Smooth muscle cell of the umbilical artery (primary cell): ENCODE results near the gene TEKT2. TPM values are rescaled to one million over a fixed set of nuclear protein-coding genes. Genes with fewer than 3 reads are reported as not detected.

ENCODE experiments used
- total RNA-seq: library from RNA; depleted of rRNA; stranded (reverse); fragments of >200 nt; gene quantifications from 2 replicates; pipeline ENCODE4 v1.2.3, GENCODE V29; 2014

Gene TEKT2
- total RNA-seq, result not detected in 2 replicates

GRCh38 chr1:36083635-36084496 lies at the start of gene TEKT2:
Gene TEKT2, plus strand, starts transcription at chr1:36084094. Its CDS starts 828 bp downstream, at chr1:36084922.

GRCh38 chr1:36088577-36089392 lies 4.9 kb downstream of the TEKT2 start, which contains the start of gene ADPRS:
Gene ADPRS, plus strand, starts transcription at chr1:36088892. Its CDS starts 13 bp downstream, at chr1:36088905.

GRCh38 chr1:36125129-36125991 lies 41.5 kb downstream of the TEKT2 start, which contains the start of gene COL8A2:
Gene COL8A2, minus strand, starts transcription at chr1:36125222. Its CDS starts 24,980 bp downstream, at chr1:36100242.

Other genes with a start within 250 kb of the TEKT2 start
- gene AGO1, start 200.9 kb upstream of the TEKT2 start, total RNA-seq, result 11.9 and 26.8 TPM in 2 replicates
- gene AGO3, start 153.0 kb upstream of the TEKT2 start, total RNA-seq, result 16.6 and 29.0 TPM in 2 replicates
- 34.6 and 36.2 TPM in 2 replicates for gene ADPRS, start 4.8 kb downstream of the TEKT2 start, total RNA-seq
- gene COL8A2, start 41.1 kb downstream of the TEKT2 start, total RNA-seq, result 9.2 and 19.6 TPM in 2 replicates
- 80.3 and 119 TPM in 2 replicates for gene TRAPPC3, start 65.4 kb downstream of the TEKT2 start, total RNA-seq
- 66.8 and 120 TPM in 2 replicates for gene MAP7D1, start 72.1 kb downstream of the TEKT2 start, total RNA-seq
- 66.8 and 104 TPM in 2 replicates for gene THRAP3, start 140.3 kb downstream of the TEKT2 start, total RNA-seq
- gene SH3D21, start 222.3 kb downstream of the TEKT2 start, total RNA-seq, result 6.5 and 10.5 TPM in 2 replicates
- 84.0 and 161 TPM in 2 replicates for gene EVA1B, start 239.6 kb downstream of the TEKT2 start, total RNA-seq